NOMO-1 (cell line): ENCODE measurements around the gene ERCC4.
A peak's percentile ranks its signal among the peaks of the same experiment; 100 is the strongest.

Experiments used
- DNase-seq, 2 experiments: peaks; one replicate each; lab custom pipeline; 2025; ENCODE audit not compliant: unreplicated experiment in 2 of 2; lab: John Stamatoyannopoulos, UW

The ERCC4 gene

GRCh38 chr16:13988038-13988437, 68.1 kb downstream of the ERCC4 start:
- no peak for DNase-seq

GRCh38 chr16:13992322-13992721, 72.4 kb downstream of the ERCC4 start:
- no peak for DNase-seq

GRCh38 chr16:13992976-13993375, 73.0 kb downstream of the ERCC4 start:
- no peak for DNase-seq

- no peak for DNase-seq
These were observed 74.5 kb downstream of the ERCC4 start for GRCh38 chr16:13994239-13995106.

- no peak for DNase-seq
These were observed 75.2 kb downstream of the ERCC4 start for GRCh38 chr16:13995194-13995593.

GRCh38 chr16:13996778-13997288, 76.9 kb downstream of the ERCC4 start:
- DNase-seq = no peak

GRCh38 chr16:13997526-13997925, 77.6 kb downstream of the ERCC4 start:
- DNase-seq = no peak

- DNase-seq = peak in 1 of 2 experiments; percentile 39
These were observed 78.0 kb downstream of the ERCC4 start for GRCh38 chr16:13997933-13998332.

GRCh38 chr16:13999071-13999894, 79.3 kb downstream of the ERCC4 start:
- no peak for DNase-seq

GRCh38 chr16:13999895-14000425, 80.0 kb downstream of the ERCC4 start:
- no peak for DNase-seq

GRCh38 chr16:14001521-14001920, 81.6 kb downstream of the ERCC4 start:
- no peak for DNase-seq
